Trophoblast cell (in vitro differentiated cells and primary cell): ENCODE measurements around the gene LYRM7.

Experiments
- DNase-seq, 2 donors: peaks; one replicate each; pipeline ENCODE4 v3.0.0-alpha.2; 2016
- H2AFZ ChIP-seq: 2 replicates; pipeline ENCODE4 v1.6.1; 2013; ENCODE audit warnings: low read length, moderate library complexity, mild to moderate bottlenecking; ENCODE audit not compliant: insufficient read depth, poor library complexity
- H2AK5ac ChIP-seq: 2 replicates; pipeline ENCODE4 v1.6.1; 2013; ENCODE audit warnings: mild to moderate bottlenecking, low read length
- H2BK120ac ChIP-seq: 2 replicates; pipeline ENCODE4 v1.6.1; 2013; ENCODE audit warnings: low read length, mild to moderate bottlenecking, moderate library complexity; ENCODE audit not compliant: insufficient read depth, poor library complexity
- H2BK12ac ChIP-seq: 2 replicates; pipeline ENCODE4 v1.6.1; 2013; ENCODE audit warnings: mild to moderate bottlenecking, low read length, moderate library complexity
- H2BK5ac ChIP-seq: 2 replicates; pipeline ENCODE4 v1.6.1; 2013; ENCODE audit warnings: low read length, low read depth, moderate library complexity, mild to moderate bottlenecking; ENCODE audit not compliant: poor library complexity
- H3K14ac ChIP-seq: 2 replicates; pipeline ENCODE4 v1.6.1; 2013; ENCODE audit warnings: mild to moderate bottlenecking, low read length
- H3K18ac ChIP-seq: 2 replicates; pipeline ENCODE4 v1.6.1; 2013; ENCODE audit warnings: mild to moderate bottlenecking, low read length
- H3K23ac ChIP-seq: 2 replicates; pipeline ENCODE4 v1.6.1; 2013; ENCODE audit warnings: low read length
- H3K27ac ChIP-seq: 2 replicates; pipeline ENCODE4 v1.5.1; 2013; ENCODE audit warnings: low read depth, mild to moderate bottlenecking, inconsistent platforms, low read length, moderate library complexity
- H3K27me3 ChIP-seq: 2 replicates; pipeline ENCODE4 v1.6.1; 2013; ENCODE audit warnings: inconsistent platforms, mild to moderate bottlenecking, low read length, moderate library complexity; ENCODE audit not compliant: insufficient read depth
- H3K36me3 ChIP-seq, 2 experiments: 1 replicate in 1 of 2; 2 replicates in 1 of 2; pipeline ENCODE4 v1.6.1; 2013; ENCODE audit warnings: low read length in 2 of 2, mild to moderate bottlenecking in 2 of 2, moderate library complexity in 1 of 2; ENCODE audit not compliant: insufficient read depth in 2 of 2, control insufficient read depth in 1 of 2
- H3K4ac ChIP-seq: 2 replicates; pipeline ENCODE4 v1.6.1; 2013; ENCODE audit warnings: low read depth, mild to moderate bottlenecking, low read length, moderate library complexity
- H3K4me1 ChIP-seq, 2 experiments: 1 replicate in 1 of 2; 2 replicates in 1 of 2; pipeline ENCODE4 v1.6.1; 2013; ENCODE audit warnings: low read length in 2 of 2, mild to moderate bottlenecking in 2 of 2, moderate library complexity in 1 of 2; ENCODE audit not compliant: insufficient read depth in 2 of 2, control insufficient read depth in 1 of 2
- H3K4me2 ChIP-seq: 2 replicates; pipeline ENCODE4 v1.6.1; 2013; ENCODE audit warnings: inconsistent platforms, mild to moderate bottlenecking, low read length, moderate library complexity
- H3K4me3 ChIP-seq: 2 replicates; pipeline ENCODE4 v1.5.1; 2013; ENCODE audit warnings: mild to moderate bottlenecking, low read depth, low read length, inconsistent platforms
- H3K79me1 ChIP-seq: one replicate; pipeline ENCODE4 v1.6.1; 2013; ENCODE audit warnings: low read length
- H3K79me2 ChIP-seq: 2 replicates; pipeline ENCODE4 v1.6.1; 2013; ENCODE audit warnings: low read length, mild to moderate bottlenecking; ENCODE audit not compliant: control insufficient read depth, insufficient read depth, poor library complexity
- H3K9ac ChIP-seq: 2 replicates; pipeline ENCODE4 v1.6.1; 2013; ENCODE audit warnings: mild to moderate bottlenecking, low read length
- H3K9me3 ChIP-seq: 2 replicates; pipeline ENCODE4 v1.6.1; 2013; ENCODE audit warnings: low read depth, mild to moderate bottlenecking, control low read depth, inconsistent platforms, low read length; ENCODE audit not compliant: insufficient read depth
- H4K12ac ChIP-seq: 2 replicates; pipeline ENCODE4 v1.6.1; 2013; ENCODE audit warnings: low read depth, mild to moderate bottlenecking, low read length, moderate library complexity
- H4K8ac ChIP-seq: 2 replicates; pipeline ENCODE4 v1.6.1; 2013; ENCODE audit warnings: low read depth, mild to moderate bottlenecking, low read length, moderate library complexity
- H4K91ac ChIP-seq: one replicate; pipeline ENCODE4 v1.6.1; 2013; ENCODE audit warnings: low read depth, mild to moderate bottlenecking, low read length, moderate library complexity
- WGBS: extraction: QIAGEN DNeasy Blood & Tissue Kit; methylation state at CpG from one replicate; pipeline ENCODE4 v1.1.7; 2013; ENCODE audit warnings: missing lambda C conversion rate; ENCODE audit not compliant: insufficient read length, insufficient coverage; ENCODE audit errors: extremely low coverage; 5-methylcytosine and 5-hydroxymethylcytosine counted together

LYRM7 gene

DNA sequence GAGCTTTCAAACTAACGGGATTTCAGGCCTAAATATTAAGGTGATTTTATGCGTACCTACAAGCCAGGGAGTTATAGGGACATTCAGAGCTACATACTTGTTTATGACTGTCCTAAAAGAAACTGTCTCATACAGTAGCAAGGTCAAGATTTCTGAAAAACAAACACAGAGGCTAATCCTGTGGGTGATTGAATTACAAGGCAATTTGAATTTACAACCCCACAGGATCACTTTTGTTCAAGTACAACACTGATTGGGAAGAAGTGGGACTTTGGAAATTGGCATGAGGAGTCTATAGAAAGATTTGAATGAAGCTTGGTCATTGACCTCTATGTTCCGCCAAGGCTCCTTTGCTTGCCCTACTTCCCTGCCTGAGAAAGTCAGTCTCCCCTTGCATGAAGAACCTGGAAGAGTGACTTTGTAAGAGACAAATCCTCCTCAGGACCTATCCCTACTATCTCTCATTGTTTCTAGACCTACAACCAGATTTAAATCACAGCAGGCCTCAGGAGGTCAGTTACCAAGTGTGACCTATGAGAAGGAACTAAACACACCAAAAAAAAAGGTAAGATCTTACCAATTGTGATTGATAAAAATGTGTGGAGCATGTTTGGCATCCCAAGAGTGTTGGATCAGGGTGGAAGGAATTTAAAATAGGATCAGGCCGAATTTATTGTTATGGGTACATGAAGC, 54.7 kb downstream of the LYRM7 start:
- no CpG with 5 or more reads among the region's 4 CpGs for WGBS

DNA sequence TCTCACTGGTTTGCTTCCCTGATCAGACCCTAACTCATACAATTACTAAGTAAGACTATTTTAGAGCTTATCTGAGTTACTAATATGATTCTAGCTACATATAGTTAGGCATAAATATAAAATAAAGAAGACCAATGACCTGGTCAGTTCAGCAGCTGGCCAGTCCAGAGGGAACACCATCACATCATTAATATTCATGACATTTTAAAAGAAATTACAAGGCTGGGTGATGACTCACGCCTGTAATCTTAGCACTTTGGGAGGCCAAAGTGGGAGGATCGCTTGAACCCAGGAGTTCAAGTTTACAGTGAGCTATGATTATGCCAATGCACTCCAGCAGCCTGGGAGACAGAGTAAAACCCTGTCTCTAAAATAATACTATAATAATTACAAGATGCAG, 56.2 kb downstream of the LYRM7 start:
- H3K18ac ChIP-seq: no peak overlapping the region
- no peak overlapping the region for H3K14ac ChIP-seq
- H3K23ac ChIP-seq: no peak overlapping the region
- H2AFZ ChIP-seq: no peak overlapping the region
- no peak overlapping the region for H3K4me3 ChIP-seq
- no peak overlapping the region for H3K27ac ChIP-seq
- no peak overlapping the region for H3K4ac ChIP-seq
- H3K79me1 ChIP-seq: no peaks in the 10 kb centered on the region
- no peak overlapping the region for H2BK5ac ChIP-seq
- no peak overlapping the region for H3K9ac ChIP-seq
- no peak overlapping the region for H4K91ac ChIP-seq
- H3K9me3 ChIP-seq: no peaks in the 10 kb centered on the region
- H3K4me2 ChIP-seq: no peak overlapping the region
- no CpG with 5 or more reads among the region's 2 CpGs for WGBS
- H2BK120ac ChIP-seq: no peak overlapping the region
- DNase-seq: no peak
- no peak overlapping the region for H4K12ac ChIP-seq
- no peaks in the 10 kb centered on the region for H3K4me1 ChIP-seq
- no peaks in the 10 kb centered on the region for H3K36me3 ChIP-seq
- H2AK5ac ChIP-seq: no peak overlapping the region
- no peaks in the 10 kb centered on the region for H3K27me3 ChIP-seq
- H4K8ac ChIP-seq: no peak overlapping the region
- H2BK12ac ChIP-seq: no peak overlapping the region
- H3K79me2 ChIP-seq: no peaks in the 10 kb centered on the region

More for the DNA sequence above, 54.7 kb downstream of the LYRM7 start:
- Histone ChIP-seq H4K8ac (no peak overlapping the region), H3K18ac (no peak overlapping the region), H2AFZ (no peak overlapping the region), H3K4me2 (no peak overlapping the region), H3K4me3 (no peak overlapping the region), H4K12ac (no peak overlapping the region), H3K4ac (no peak overlapping the region), H3K79me1 (no peaks in the 10 kb centered on the region), H3K23ac (no peak overlapping the region), H3K14ac (no peak overlapping the region), H4K91ac (no peak overlapping the region), H2AK5ac (no peak overlapping the region), H2BK5ac (no peak overlapping the region), H3K9ac (no peak overlapping the region), H3K79me2 (no peaks in the 10 kb centered on the region), H2BK12ac (no peak overlapping the region), H3K36me3 (no peaks in the 10 kb centered on the region), H3K9me3 (no peaks in the 10 kb centered on the region), H3K27me3 (no peaks in the 10 kb centered on the region), H3K4me1 (no peaks in the 10 kb centered on the region), H3K27ac (no peak overlapping the region), H2BK120ac (no peak overlapping the region)
- DNase-seq: no peak

- no peak overlapping the region for H4K12ac ChIP-seq
- H3K4me1 ChIP-seq: no peaks in the 10 kb centered on the region
- no peak overlapping the region for H3K27ac ChIP-seq
- H4K91ac ChIP-seq: no peak overlapping the region
- H3K9me3 ChIP-seq: no peaks in the 10 kb centered on the region
- H3K14ac ChIP-seq: no peak overlapping the region
- H3K23ac ChIP-seq: no peak overlapping the region
- no peak overlapping the region for H4K8ac ChIP-seq
- no peak for DNase-seq
- no peak overlapping the region for H3K4me2 ChIP-seq
- no peak overlapping the region for H2BK120ac ChIP-seq
- no peak overlapping the region for H3K4ac ChIP-seq
- H2AK5ac ChIP-seq: no peak overlapping the region
- no peak overlapping the region for H3K4me3 ChIP-seq
- H2BK5ac ChIP-seq: no peak overlapping the region
- no peak overlapping the region for H3K18ac ChIP-seq
- H3K9ac ChIP-seq: no peak overlapping the region
- WGBS: no CpG with 5 or more reads among the region's 1 CpG
- H3K27me3 ChIP-seq: no peaks in the 10 kb centered on the region
- H3K36me3 ChIP-seq: no peaks in the 10 kb centered on the region
- no peak overlapping the region for H2AFZ ChIP-seq
- no peaks in the 10 kb centered on the region for H3K79me2 ChIP-seq
- no peak overlapping the region for H2BK12ac ChIP-seq
- no peaks in the 10 kb centered on the region for H3K79me1 ChIP-seq
Measured at GRCh38 chr5:131228646-131229045, 57.9 kb downstream of the LYRM7 start.

DNA sequence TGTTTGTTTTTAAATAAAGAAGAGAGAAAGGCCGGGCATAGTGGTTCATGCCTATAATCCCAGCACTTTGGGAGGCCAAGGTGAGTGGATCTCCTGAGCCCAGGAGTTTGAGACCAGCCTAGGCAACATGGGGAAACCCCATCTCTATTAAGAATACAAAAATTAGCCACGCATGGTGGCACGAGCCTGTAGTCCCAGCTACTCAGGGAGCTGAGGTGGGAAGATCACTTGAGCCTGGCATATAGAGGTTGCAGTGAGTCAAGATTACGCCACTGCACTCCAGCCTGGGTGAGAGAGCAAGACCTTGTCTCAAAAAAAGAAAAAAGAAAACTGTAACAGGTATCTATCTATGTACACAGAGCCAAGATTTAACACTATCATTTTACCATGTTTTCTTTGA, 58.9 kb downstream of the LYRM7 start:
- Histone ChIP-seq H2BK5ac (no peak overlapping the region), H3K9me3 (no peaks in the 10 kb centered on the region)

More for the DNA sequence above, 58.9 kb downstream of the LYRM7 start:
- Histone ChIP-seq H3K27ac (no peak overlapping the region), H2BK12ac (no peak overlapping the region), H3K36me3 (no peaks in the 10 kb centered on the region), H3K79me2 (no peaks in the 10 kb centered on the region), H3K18ac (no peak overlapping the region), H2AFZ (no peak overlapping the region), H3K23ac (no peak overlapping the region), H3K4ac (no peak overlapping the region), H2AK5ac (no peak overlapping the region), H4K91ac (no peak overlapping the region), H3K4me2 (no peak overlapping the region), H3K9ac (no peak overlapping the region), H2BK120ac (no peak overlapping the region), H4K8ac (no peak overlapping the region), H4K12ac (no peak overlapping the region), H3K27me3 (no peaks in the 10 kb centered on the region), H3K14ac (no peak overlapping the region), H3K4me1 (no peaks in the 10 kb centered on the region), H3K4me3 (no peak overlapping the region), H3K79me1 (no peaks in the 10 kb centered on the region)
- WGBS: no CpG with 5 or more reads among the region's 4 CpGs
- no peak for DNase-seq
